HG03025 (cell line): ENCODE results near the gene C10orf71.

Experiments
- ATAC-seq: cut with Tn5 transposase; IDR thresholded peaks from one replicate; pipeline ENCODE4 v1.9.1; 2021; ENCODE audit warnings: mild to moderate bottlenecking, moderate library complexity; ENCODE audit not compliant: unreplicated experiment, low FRiP score

The C10orf71 gene

GRCh38 chr10:49273626-49274025 is 25.3 kb upstream of the C10orf71 start:
- no peak for ATAC-seq

- no peak for ATAC-seq
These were observed 24.1 kb upstream of the C10orf71 start for GRCh38 chr10:49274886-49275285.

- no peak for ATAC-seq
These were observed 23.1 kb upstream of the C10orf71 start for GRCh38 chr10:49275896-49276295.

- no peak for ATAC-seq
These were observed 22.4 kb upstream of the C10orf71 start for GRCh38 chr10:49276596-49276995.

GRCh38 chr10:49277973-49278372 is 21.0 kb upstream of the C10orf71 start:
- ATAC-seq = no peak

- no peak for ATAC-seq
These were observed 20.4 kb upstream of the C10orf71 start for GRCh38 chr10:49278497-49278981.

GRCh38 chr10:49279015-49279880 is 19.7 kb upstream of the C10orf71 start:
- ATAC-seq = no peak

- ATAC-seq = no peak
These were observed 19.0 kb upstream of the C10orf71 start for GRCh38 chr10:49280001-49280408.

GRCh38 chr10:49281461-49281860 is 17.5 kb upstream of the C10orf71 start:
- no peak for ATAC-seq

- no peak for ATAC-seq
These were observed 16.7 kb upstream of the C10orf71 start for GRCh38 chr10:49282306-49282705.

- no peak for ATAC-seq
These were observed 16.1 kb upstream of the C10orf71 start for GRCh38 chr10:49282879-49283341.

GRCh38 chr10:49283491-49283890 is 15.5 kb upstream of the C10orf71 start:
- ATAC-seq = no peak

GRCh38 chr10:49284356-49284755 is 14.6 kb upstream of the C10orf71 start:
- no peak for ATAC-seq

GRCh38 chr10:49285232-49285631 is 13.7 kb upstream of the C10orf71 start:
- no peak for ATAC-seq

- no peak for ATAC-seq
These were observed 12.3 kb upstream of the C10orf71 start for GRCh38 chr10:49286686-49287085.

- ATAC-seq = no peak
These were observed 11.2 kb upstream of the C10orf71 start for GRCh38 chr10:49287689-49288340.

- no peak for ATAC-seq
These were observed 10.5 kb upstream of the C10orf71 start for GRCh38 chr10:49288341-49289065.

- no peak for ATAC-seq
These were observed 9.5 kb upstream of the C10orf71 start for GRCh38 chr10:49289480-49289879.

GRCh38 chr10:49290131-49290530 is 8.8 kb upstream of the C10orf71 start:
- ATAC-seq = no peak

GRCh38 chr10:49290607-49291006 is 8.4 kb upstream of the C10orf71 start:
- no peak for ATAC-seq
